GM23248 (cell line): ENCODE measurements around the gene TULP4. TPM values are rescaled to one million over a fixed set of nuclear protein-coding genes. Genes with fewer than 3 reads are reported as not detected.
"Not testable (repeated sequence)": the region's sequence is repeated elsewhere in the genome, so short reads cannot be mapped to it uniquely, and the experiment has no call there.

ENCODE experiments used
- DNase-seq: peaks from one replicate; pipeline ENCODE4 v3.0.0-alpha.2; 2015
- H2AFZ ChIP-seq: fragments of 200-600 bp; sonication (generic); 2 replicates; pipeline ENCODE4 v1.6.1; 2016; ENCODE audit warnings: antibody characterized with exemption
- H3F3A ChIP-seq: fragments of 200-600 bp; sonication (generic); 2 replicates; pipeline ENCODE4 v1.6.1; 2016; ENCODE audit warnings: mild to moderate bottlenecking, antibody characterized with exemption, mixed run types; ENCODE audit not compliant: insufficient read depth
- H3K27ac ChIP-seq: fragments of 200-600 bp; sonication (generic); 2 replicates; pipeline ENCODE4 v1.5.1; 2016; ENCODE audit warnings: mild to moderate bottlenecking
- H3K27me3 ChIP-seq: fragments of 200-600 bp; sonication (generic); replicated peaks from 2 replicates; pipeline ENCODE4 v1.6.1; 2016; ENCODE audit warnings: mild to moderate bottlenecking; ENCODE audit not compliant: insufficient read depth
- H3K36me3 ChIP-seq: fragments of 200-600 bp; sonication (generic); 2 replicates; pipeline ENCODE4 v1.6.1; 2016; ENCODE audit warnings: low read depth, mild to moderate bottlenecking
- H3K4me1 ChIP-seq: fragments of 200-600 bp; sonication (generic); 2 replicates; pipeline ENCODE4 v1.6.1; 2016; ENCODE audit warnings: mild to moderate bottlenecking; ENCODE audit not compliant: insufficient read depth
- H3K4me2 ChIP-seq: fragments of 200-600 bp; sonication (generic); one replicate; pipeline ENCODE4 v1.6.1; 2016; ENCODE audit warnings: mild to moderate bottlenecking; ENCODE audit not compliant: unreplicated experiment
- H3K4me3 ChIP-seq: fragments of 200-600 bp; sonication (generic); 2 replicates; pipeline ENCODE4 v1.5.1; 2016; ENCODE audit warnings: mild to moderate bottlenecking
- H3K79me2 ChIP-seq: fragments of 200-600 bp; sonication (generic); 2 replicates; pipeline ENCODE4 v1.6.1; 2016; ENCODE audit warnings: mild to moderate bottlenecking; ENCODE audit not compliant: insufficient read depth
- H3K9ac ChIP-seq: fragments of 200-600 bp; sonication (generic); 2 replicates; pipeline ENCODE4 v1.6.1; 2016; ENCODE audit warnings: mild to moderate bottlenecking
- H3K9me2 ChIP-seq: fragments of 200-600 bp; sonication (generic); 2 replicates; pipeline ENCODE4 v1.6.1; 2016; ENCODE audit warnings: mixed run types, mild to moderate bottlenecking, moderate library complexity; ENCODE audit not compliant: insufficient read depth
- H3K9me3 ChIP-seq: fragments of 200-600 bp; sonication (generic); one replicate; pipeline ENCODE4 v1.6.1; 2017; ENCODE audit warnings: low read depth
- H4K20me1 ChIP-seq: fragments of 200-600 bp; sonication (generic); 2 replicates; pipeline ENCODE4 v1.6.0; 2016; ENCODE audit not compliant: insufficient read depth
- EZH2 ChIP-seq: fragments of 200-600 bp; sonication (generic); IDR thresholded peaks from 2 replicates; pipeline ENCODE4 v1.6.1; 2018; ENCODE audit warnings: antibody characterized with exemption, mild to moderate bottlenecking; ENCODE audit not compliant: insufficient read depth, poor library complexity, severe bottlenecking
- EZH2phosphoT487 ChIP-seq: fragments of 200-600 bp; sonication (generic); IDR thresholded peaks from 2 replicates; pipeline ENCODE4 v1.6.1; 2018; ENCODE audit warnings: antibody characterized with exemption, moderate library complexity, mild to moderate bottlenecking, low read depth; ENCODE audit not compliant: insufficient read depth
- WGBS, 2 experiments: methylation state at CpG; one replicate each; pipeline ENCODE4 v1.1.6; 2015 to 2017; ENCODE audit warnings: low lambda C conversion rate in 2 of 2, low coverage in 1 of 2; ENCODE audit errors: missing lambda C conversion rate in 2 of 2; 5-methylcytosine and 5-hydroxymethylcytosine counted together
- in situ Hi-C: fragments of 300-500 bp; cut with MboI; formaldehyde crosslinking; loops from 2 replicates; pipeline ENCODE4 v1.15.0; 2020
- polyA plus RNA-seq: library from polyadenylated mRNA; unstranded; fragments of >200 nt; fragmentation: Nextera tagmentation; extraction: Ambion mirVana; gene quantifications from 2 replicates; pipeline ENCODE4 v1.2.1, GENCODE V29; 2016
- total RNA-seq: library from RNA; depleted of rRNA; stranded (reverse); fragments of >200 nt; shearing (Covaris generic); gene quantifications from 2 replicates; pipeline ENCODE4 v1.2.3, GENCODE V29; 2014

Gene TULP4
- total and polyA plus RNA-seq, 2 experiments from 2014 or later, result 21.5 to 38.7 TPM

- Histone ChIP-seq H3K9me3 (no peaks in the 10 kb centered on the region), H3K36me3 (no peaks in the 10 kb centered on the region), H2AFZ (no peak overlapping the region), H4K20me1 (no peaks in the 10 kb centered on the region), H3K4me1 (no peaks in the 10 kb centered on the region), H3K9ac (no peak overlapping the region), H3K27me3 (no peaks in the 10 kb centered on the region), H3K4me2 (no peak overlapping the region), H3K79me2 (peaks cover 13% of the 10 kb centered on the region), H3F3A (no peaks in the 10 kb centered on the region), H3K27ac (no peak overlapping the region), H3K4me3 (no peak overlapping the region), H3K9me2 (no peaks in the 10 kb centered on the region)
- WGBS, 2 experiments, result 95 to 98% methylated on average over 4 of the region's 4 CpGs
- TF ChIP-seq EZH2phosphoT487, result no peak
- no peak for TF ChIP-seq EZH2
- no peak for DNase-seq
- in situ Hi-C loops, result no loop called here
These were observed 85.3 kb downstream of the TULP4 start for GRCh38 chr6:158397578-158397977.

GRCh38 chr6:158398252-158399024 lies 86.2 kb downstream of the TULP4 start:
- H3K9me3 ChIP-seq, result no peaks in the 10 kb centered on the region
- no peak overlapping the region for H2AFZ ChIP-seq
- DNase-seq, result no peak

GRCh38 chr6:158399040-158399700 lies 86.9 kb downstream of the TULP4 start:
- H3K27me3 ChIP-seq, result no peaks in the 10 kb centered on the region
- no peaks in the 10 kb centered on the region for H4K20me1 ChIP-seq
- H3K4me3 ChIP-seq, result no peak overlapping the region
- no peaks in the 10 kb centered on the region for H3K36me3 ChIP-seq
- in situ Hi-C loops, result no loop called here
- H3K4me1 ChIP-seq, result no peaks in the 10 kb centered on the region
- H3K79me2 ChIP-seq, result peaks cover 25% of the 10 kb centered on the region
- WGBS, 2 experiments, result 95 to 99% methylated on average over 3 of the region's 3 CpGs
- H3K4me2 ChIP-seq, result no peak overlapping the region
- no peak for DNase-seq
- no peak overlapping the region for H3K9ac ChIP-seq
- no peaks in the 10 kb centered on the region for H3K9me2 ChIP-seq
- TF ChIP-seq EZH2 (no peak), EZH2phosphoT487 (no peak)
- H2AFZ ChIP-seq, result no peak overlapping the region
- no peak overlapping the region for H3K27ac ChIP-seq
- H3F3A ChIP-seq, result no peaks in the 10 kb centered on the region
- H3K9me3 ChIP-seq, result no peaks in the 10 kb centered on the region

More at GRCh38 chr6:158398252-158399024, 86.2 kb downstream of the TULP4 start:
- Histone ChIP-seq H3K9me2 (no peaks in the 10 kb centered on the region), H4K20me1 (no peaks in the 10 kb centered on the region), H3K4me2 (no peak overlapping the region), H3F3A (no peaks in the 10 kb centered on the region), H3K27ac (no peak overlapping the region), H3K79me2 (peaks cover 18% of the 10 kb centered on the region), H3K9ac (no peak overlapping the region), H3K4me1 (no peaks in the 10 kb centered on the region), H3K27me3 (no peaks in the 10 kb centered on the region), H3K36me3 (no peaks in the 10 kb centered on the region), H3K4me3 (no peak overlapping the region)
- in situ Hi-C loops, result no loop called here
- WGBS, 2 experiments, result 91 to 100% methylated on average over 3 of the region's 3 CpGs
- TF ChIP-seq EZH2phosphoT487, result no peak
- TF ChIP-seq EZH2, result no peak

GRCh38 chr6:158402184-158402583 lies 89.9 kb downstream of the TULP4 start:
- no peak overlapping the region for H3K27ac ChIP-seq
- no peak overlapping the region for H3K9ac ChIP-seq
- no peaks in the 10 kb centered on the region for H3K9me3 ChIP-seq
- no peak for DNase-seq
- H2AFZ ChIP-seq, result no peak overlapping the region
- no peak overlapping the region for H3K4me2 ChIP-seq
- H3K9me2 ChIP-seq, result no peaks in the 10 kb centered on the region
- no peaks in the 10 kb centered on the region for H3K36me3 ChIP-seq
- in situ Hi-C loops, result no loop called here
- H3K4me1 ChIP-seq, result no peaks in the 10 kb centered on the region
- no peaks in the 10 kb centered on the region for H3K27me3 ChIP-seq
- TF ChIP-seq EZH2 (no peak), EZH2phosphoT487 (no peak)
- no peaks in the 10 kb centered on the region for H4K20me1 ChIP-seq
- H3F3A ChIP-seq, result peaks cover 5% of the 10 kb centered on the region; the same call in 1 of the 2 replicates
- peaks cover 33% of the 10 kb centered on the region for H3K79me2 ChIP-seq
- no peak overlapping the region for H3K4me3 ChIP-seq

- H3K9me3 ChIP-seq, H3K27ac ChIP-seq, H3K4me3 ChIP-seq, H3K4me2 ChIP-seq, H3K9me2 ChIP-seq, in situ Hi-C loops, H3K9ac ChIP-seq, DNase-seq, H3K27me3 ChIP-seq, H2AFZ ChIP-seq, H3K36me3 ChIP-seq: not testable (repeated sequence)
- peaks cover 37% of the 10 kb centered on the region for H3F3A ChIP-seq
- H3K4me1 ChIP-seq, result peaks cover 25% of the 10 kb centered on the region
- peaks cover 22% of the 10 kb centered on the region; the same call in 1 of the 2 replicates for H3K79me2 ChIP-seq
- WGBS, 2 experiments, result 70 to 81% methylated on average over 12 of the region's 12 CpGs
- H4K20me1 ChIP-seq, result peaks cover 14% of the 10 kb centered on the region; the same call in 1 of the 2 replicates
These were observed 93.1 kb downstream of the TULP4 start for GRCh38 chr6:158405321-158405831.
